Measurements from ENCODE around the gene TNFRSF4.

TNFRSF4 gene

GRCh38 chr1:1238702-1239178 lies 24.8 kb upstream of the TNFRSF4 start:
- H3K4me1 ChIP-seq (ENCODE audit: low read depth, poor library complexity, severe bottlenecking) = peaks cover 13% of the 10 kb centered on the region
- no peak for TF ChIP-seq CTCF (conservative IDR thresholded peaks at IDR 0.05; ENCODE audit: low read depth, low read length)
- peaks cover 44% of the 10 kb centered on the region for H3K27me3 ChIP-seq (ENCODE audit: insufficient read depth, low read depth)
- H3K79me2 ChIP-seq (ENCODE audit: insufficient read depth, low read depth) = no peaks in the 10 kb centered on the region; the same call in 1 of the 2 replicates
- no peak overlapping the region for H3K4me3 ChIP-seq (IDR thresholded peaks at IDR 0.05; ENCODE audit: insufficient read depth, low read depth, low read length)
- no peak overlapping the region for H2AFZ ChIP-seq (ENCODE audit: low read depth)
- no peak overlapping the region for H3K27ac ChIP-seq
- no peak overlapping the region for H3K9ac ChIP-seq
- H4K20me1 ChIP-seq (ENCODE audit: insufficient read depth) = no peaks in the 10 kb centered on the region
- H3K36me3 ChIP-seq (ENCODE audit: insufficient read depth) = no peaks in the 10 kb centered on the region
- no peak overlapping the region for H3K4me2 ChIP-seq

- H3K4me1 ChIP-seq (ENCODE audit: low read depth, poor library complexity, severe bottlenecking) = peaks cover 13% of the 10 kb centered on the region
These were observed 24.1 kb upstream of the TNFRSF4 start for GRCh38 chr1:1237874-1238701.

GRCh38 chr1:1236945-1237873 lies 23.3 kb upstream of the TNFRSF4 start:
- H3K27ac ChIP-seq = no peak overlapping the region
- H3K4me3 ChIP-seq (IDR thresholded peaks at IDR 0.05; ENCODE audit: insufficient read depth, low read depth, low read length) = no peak overlapping the region
- TF ChIP-seq CTCF (conservative IDR thresholded peaks at IDR 0.05; ENCODE audit: low read depth, low read length) = no peak
- H3K9ac ChIP-seq = no peak overlapping the region
- H2AFZ ChIP-seq (ENCODE audit: low read depth) = no peak overlapping the region
- H3K4me2 ChIP-seq = no peak overlapping the region
- H4K20me1 ChIP-seq (ENCODE audit: insufficient read depth) = no peaks in the 10 kb centered on the region
- peaks cover 30% of the 10 kb centered on the region for H3K27me3 ChIP-seq (ENCODE audit: insufficient read depth, low read depth)
- H3K79me2 ChIP-seq (ENCODE audit: insufficient read depth, low read depth) = peaks cover 5% of the 10 kb centered on the region; the same call in 1 of the 2 replicates
- H3K36me3 ChIP-seq (ENCODE audit: insufficient read depth) = no peaks in the 10 kb centered on the region
- H3K4me1 ChIP-seq (ENCODE audit: low read depth, poor library complexity, severe bottlenecking) = peaks cover 13% of the 10 kb centered on the region

More at GRCh38 chr1:1237874-1238701, 24.1 kb upstream of the TNFRSF4 start:
- Histone ChIP-seq H2AFZ (ENCODE audit: low read depth) (no peak overlapping the region), H3K36me3 (ENCODE audit: insufficient read depth) (no peaks in the 10 kb centered on the region), H3K27ac (no peak overlapping the region), H3K27me3 (ENCODE audit: insufficient read depth, low read depth) (peaks cover 38% of the 10 kb centered on the region), H3K9ac (no peak overlapping the region), H3K4me2 (no peak overlapping the region), H4K20me1 (ENCODE audit: insufficient read depth) (no peaks in the 10 kb centered on the region), H3K4me3 (IDR thresholded peaks at IDR 0.05; ENCODE audit: insufficient read depth, low read depth, low read length) (no peak overlapping the region), H3K79me2 (ENCODE audit: insufficient read depth, low read depth) (peaks cover 5% of the 10 kb centered on the region; the same call in 1 of the 2 replicates)
- no peak for TF ChIP-seq CTCF (conservative IDR thresholded peaks at IDR 0.05; ENCODE audit: low read depth, low read length)

- Histone ChIP-seq H3K27ac (no peak overlapping the region), H3K4me1 (ENCODE audit: low read depth, poor library complexity, severe bottlenecking) (peaks cover 13% of the 10 kb centered on the region), H4K20me1 (ENCODE audit: insufficient read depth) (no peaks in the 10 kb centered on the region), H3K4me2 (no peak overlapping the region), H3K27me3 (ENCODE audit: insufficient read depth, low read depth) (peaks cover 22% of the 10 kb centered on the region), H3K9ac (no peak overlapping the region), H2AFZ (ENCODE audit: low read depth) (no peak overlapping the region), H3K79me2 (ENCODE audit: insufficient read depth, low read depth) (peaks cover 8% of the 10 kb centered on the region), H3K4me3 (IDR thresholded peaks at IDR 0.05; ENCODE audit: insufficient read depth, low read depth, low read length) (no peak overlapping the region), H3K36me3 (ENCODE audit: insufficient read depth) (no peaks in the 10 kb centered on the region)
- TF ChIP-seq CTCF (conservative IDR thresholded peaks at IDR 0.05; ENCODE audit: low read depth, low read length) = no peak
These were observed 22.3 kb upstream of the TNFRSF4 start for GRCh38 chr1:1236176-1236763.

All from KMS-11 (cell line).